GM18508 (cell line): ENCODE data around the gene CDON.

Source experiments
- ATAC-seq: cut with Tn5 transposase; IDR thresholded peaks from one replicate; pipeline ENCODE4 v1.9.1; 2021; ENCODE audit warnings: moderate number of reproducible peaks; ENCODE audit not compliant: insufficient read depth, unreplicated experiment

CDON gene

GRCh38 chr11:126062679-126063506 is at the start of gene CDON:
CDON (minus strand) TSS chr11:126062866; CDS start chr11:126023476, 39,390 bp downstream.
- peak; percentile 88 for ATAC-seq

GRCh38 chr11:126111458-126112116 is 48.9 kb upstream of the CDON start:
- ATAC-seq: no peak

GRCh38 chr11:126109941-126110731 is 47.5 kb upstream of the CDON start:
- no peak for ATAC-seq

GRCh38 chr11:126106594-126107328 is 44.1 kb upstream of the CDON start:
- ATAC-seq: no peak

- ATAC-seq: no peak
These were observed 43.0 kb upstream of the CDON start for GRCh38 chr11:126105748-126106080.

GRCh38 chr11:126105022-126105747 is 42.5 kb upstream of the CDON start:
- no peak for ATAC-seq

- ATAC-seq: no peak
These were observed 41.8 kb upstream of the CDON start for GRCh38 chr11:126104420-126104819.

GRCh38 chr11:126103150-126103549 is 40.5 kb upstream of the CDON start:
- no peak for ATAC-seq

- ATAC-seq: no peak
These were observed 39.8 kb upstream of the CDON start for GRCh38 chr11:126102436-126102981.

GRCh38 chr11:126101930-126102283 is 39.2 kb upstream of the CDON start:
- no peak for ATAC-seq

- no peak for ATAC-seq
These were observed 38.7 kb upstream of the CDON start for GRCh38 chr11:126101251-126101929.

- no peak for ATAC-seq
These were observed 38.0 kb upstream of the CDON start for GRCh38 chr11:126100716-126101115.

GRCh38 chr11:126098204-126098769 is 35.6 kb upstream of the CDON start:
- no peak for ATAC-seq

- ATAC-seq: no peak
These were observed 33.1 kb upstream of the CDON start for GRCh38 chr11:126095745-126096144.

GRCh38 chr11:126090452-126090851 is 27.8 kb upstream of the CDON start:
- no peak for ATAC-seq

GRCh38 chr11:126088999-126089398 is 26.3 kb upstream of the CDON start:
- no peak for ATAC-seq

GRCh38 chr11:126086248-126086647 is 23.6 kb upstream of the CDON start:
- no peak for ATAC-seq

- no peak for ATAC-seq
These were observed 21.9 kb upstream of the CDON start for GRCh38 chr11:126084608-126084912.
